ENCODE results near the gene RALGPS1. TPM values are rescaled to one million over a fixed set of nuclear protein-coding genes. Genes with fewer than 3 reads are reported as not detected.

RALGPS1 gene
- total RNA-seq, 1 experiment from 2014 or later, result 18.6 TPM

DNA sequence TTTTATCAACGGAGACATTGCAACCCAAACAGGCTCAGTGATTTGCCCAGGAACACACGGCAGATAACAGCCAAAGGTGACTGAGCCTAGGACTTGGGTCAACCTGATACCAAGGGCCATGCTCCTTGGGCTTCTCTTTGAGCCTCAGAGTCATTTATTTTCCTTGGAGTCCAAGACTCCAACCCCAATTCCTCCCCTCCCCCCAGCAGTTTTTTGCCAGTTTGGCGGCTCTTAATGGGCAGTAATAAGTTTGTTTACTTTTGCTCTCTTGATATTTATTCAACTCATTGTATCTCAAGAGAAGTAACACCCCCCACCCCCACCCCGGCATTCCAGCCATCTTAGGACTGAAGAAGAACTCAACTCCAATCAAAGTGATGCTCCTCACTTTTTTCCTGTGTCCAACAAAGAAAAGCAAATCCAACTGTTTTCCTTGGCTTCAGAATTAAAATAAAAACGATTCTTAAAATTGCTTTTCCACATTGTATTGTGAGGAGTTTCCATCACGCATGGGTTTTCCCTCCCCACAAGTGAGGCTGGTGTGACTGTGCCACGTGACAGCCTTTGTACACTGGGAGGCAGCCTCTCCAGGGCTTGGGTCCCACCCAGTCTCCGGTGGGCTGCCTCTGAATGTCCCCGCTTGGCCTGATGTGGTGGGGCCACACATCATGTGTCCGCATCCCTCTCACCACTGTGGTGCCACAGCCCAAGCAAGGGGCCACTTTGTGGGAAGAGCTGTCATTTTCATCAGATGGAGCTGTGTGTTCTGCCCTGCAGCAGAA lies 198.8 kb downstream of the RALGPS1 start:
- Mint-ChIP-seq H3K27me3 (ENCODE audit: low read depth) (no peaks in the 10 kb centered on the region), H3K9me3 (no peaks in the 10 kb centered on the region), H3K36me3 (ENCODE audit: insufficient read depth in 1 of 3, low read depth in 3 of 3) (peaks cover 0 to 3% (median 0%) of the 10 kb centered on the region in 3 experiments; a peak in 3 of 7 replicates), H3K4me3 (no peak overlapping the region), H3K4me1 (peaks cover 36 to 42% of the 10 kb centered on the region in 2 experiments), H3K27ac (peak overlapping the region in 2 of 3 experiments; percentile 92 to 98; a peak in 4 of 7 replicates)
- Histone ChIP-seq H2BK12ac (ENCODE audit: insufficient read length, low read depth, low read length) (peak overlapping the region; percentile 11), H3K4me2 (ENCODE audit: insufficient read depth, insufficient read length, low read length) (no peak overlapping the region), H2AFZ (ENCODE audit: low read length) (no peak overlapping the region), H3K4ac (ENCODE audit: low read depth, low read length) (no peak overlapping the region; the same call in 1 of the 2 replicates), H2BK15ac (ENCODE audit: low read depth, low read length) (no peak overlapping the region), H2AK5ac (ENCODE audit: insufficient read length, low read length) (no peak overlapping the region), H3K9me3 (ENCODE audit: control insufficient read depth, low read depth, low read length) (no peaks in the 10 kb centered on the region), H3K9ac (ENCODE audit: extremely low read depth, insufficient read length, low read length) (no peak overlapping the region), H4K8ac (replicated peaks; ENCODE audit: insufficient read length, low read depth, low read length) (no peak overlapping the region), H2BK5ac (ENCODE audit: insufficient read length, low read length) (no peak overlapping the region), H4K91ac (ENCODE audit: insufficient read length, low read depth, low read length) (peak overlapping the region; percentile 13), H3K4me1 (ENCODE audit: insufficient read depth, low read length) (peaks cover 14% of the 10 kb centered on the region; the same call in 1 of the 2 replicates), H3K18ac (ENCODE audit: insufficient read length, low read depth, low read length) (peak overlapping the region; percentile 60), H3K27me3 (ENCODE audit: insufficient read depth, low read length) (no peaks in the 10 kb centered on the region), H3K79me1 (ENCODE audit: insufficient read depth, low read depth, low read length, poor library complexity, severe bottlenecking) (no peaks in the 10 kb centered on the region), H3T11ph (ENCODE audit: low read length) (no peak overlapping the region), H3K14ac (ENCODE audit: insufficient read depth, low read length) (no peak overlapping the region; the same call in 1 of the 2 replicates), H4K20me1 (ENCODE audit: control insufficient read depth, insufficient read depth, insufficient read length) (no peaks in the 10 kb centered on the region), H3K23me2 (ENCODE audit: insufficient read length, low read depth, low read length, poor library complexity, severe bottlenecking) (no peaks in the 10 kb centered on the region), H3K56ac (ENCODE audit: insufficient read length, low read depth, low read length) (no peak overlapping the region), H3K27ac (ENCODE audit: insufficient read length, low read depth, low read length) (no peak overlapping the region), H3K23ac (ENCODE audit: insufficient read length, low read depth, low read length) (no peak overlapping the region), H2BK120ac (ENCODE audit: low read depth, low read length, poor library complexity, severe bottlenecking) (no peak overlapping the region), H4K5ac (ENCODE audit: insufficient read length, low read depth, low read length) (no peak overlapping the region), H2BK20ac (ENCODE audit: low read depth, low read length, poor library complexity, severe bottlenecking) (no peak overlapping the region), H3K79me2 (ENCODE audit: insufficient read depth, low read length) (no peaks in the 10 kb centered on the region)
- WGBS (ENCODE audit: extremely low coverage, insufficient read length, low lambda C conversion rate), result no CpG with 5 or more reads among the region's 10 CpGs
- DNase-seq, result no peak
- TF ChIP-seq, protein P1, sequence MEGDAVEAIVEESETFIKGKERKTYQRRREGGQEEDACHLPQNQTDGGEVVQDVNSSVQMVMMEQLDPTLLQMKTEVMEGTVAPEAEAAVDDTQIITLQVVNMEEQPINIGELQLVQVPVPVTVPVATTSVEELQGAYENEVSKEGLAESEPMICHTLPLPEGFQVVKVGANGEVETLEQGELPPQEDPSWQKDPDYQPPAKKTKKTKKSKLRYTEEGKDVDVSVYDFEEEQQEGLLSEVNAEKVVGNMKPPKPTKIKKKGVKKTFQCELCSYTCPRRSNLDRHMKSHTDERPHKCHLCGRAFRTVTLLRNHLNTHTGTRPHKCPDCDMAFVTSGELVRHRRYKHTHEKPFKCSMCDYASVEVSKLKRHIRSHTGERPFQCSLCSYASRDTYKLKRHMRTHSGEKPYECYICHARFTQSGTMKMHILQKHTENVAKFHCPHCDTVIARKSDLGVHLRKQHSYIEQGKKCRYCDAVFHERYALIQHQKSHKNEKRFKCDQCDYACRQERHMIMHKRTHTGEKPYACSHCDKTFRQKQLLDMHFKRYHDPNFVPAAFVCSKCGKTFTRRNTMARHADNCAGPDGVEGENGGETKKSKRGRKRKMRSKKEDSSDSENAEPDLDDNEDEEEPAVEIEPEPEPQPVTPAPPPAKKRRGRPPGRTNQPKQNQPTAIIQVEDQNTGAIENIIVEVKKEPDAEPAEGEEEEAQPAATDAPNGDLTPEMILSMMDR (conservative IDR thresholded peaks at IDR 0.05), result no peak

Measured in H9 (cell line).